NCI-H1417 (cell line): Measurements from ENCODE around the gene MUC5AC.

Experiments used
- DNase-seq, 3 experiments: peaks; one replicate each; lab custom pipeline; 2025; lab: John Stamatoyannopoulos, UW

The MUC5AC gene

GRCh38 chr11:1226226-1226985 is 68.7 kb downstream of the MUC5AC start:
- no peak for DNase-seq

GRCh38 chr11:1226986-1227550 is 69.3 kb downstream of the MUC5AC start:
- DNase-seq: no peak

DNA sequence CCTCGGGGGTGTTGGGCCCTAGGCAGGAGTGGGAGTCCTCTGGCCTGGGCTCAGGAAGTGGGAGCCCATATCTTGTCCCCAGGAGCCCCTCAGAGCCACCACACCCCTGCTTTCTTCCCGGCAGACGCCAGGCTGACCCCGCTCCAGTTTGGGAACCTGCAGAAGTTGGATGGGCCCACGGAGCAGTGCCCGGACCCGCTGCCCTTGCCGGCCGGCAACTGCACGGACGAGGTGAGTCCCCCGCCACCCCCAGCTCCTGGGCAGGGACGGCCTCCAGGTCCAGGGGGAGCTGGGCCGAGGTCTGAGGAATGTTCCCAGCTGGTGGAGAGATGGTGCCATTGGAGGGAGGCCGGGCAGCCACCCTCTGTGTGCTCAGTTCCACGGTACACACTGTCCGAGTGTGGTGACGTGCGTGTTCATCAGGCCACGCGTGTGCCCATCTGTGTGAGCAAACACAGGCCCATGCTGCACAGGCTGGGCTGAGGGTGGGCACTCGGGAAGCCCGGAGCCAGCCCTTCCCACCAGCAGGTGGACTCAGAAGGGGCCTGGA is 69.9 kb downstream of the MUC5AC start:
- no peak for DNase-seq

- DNase-seq: no peak
Observed at GRCh38 chr11:1228101-1228821, 70.5 kb downstream of the MUC5AC start.

DNA sequence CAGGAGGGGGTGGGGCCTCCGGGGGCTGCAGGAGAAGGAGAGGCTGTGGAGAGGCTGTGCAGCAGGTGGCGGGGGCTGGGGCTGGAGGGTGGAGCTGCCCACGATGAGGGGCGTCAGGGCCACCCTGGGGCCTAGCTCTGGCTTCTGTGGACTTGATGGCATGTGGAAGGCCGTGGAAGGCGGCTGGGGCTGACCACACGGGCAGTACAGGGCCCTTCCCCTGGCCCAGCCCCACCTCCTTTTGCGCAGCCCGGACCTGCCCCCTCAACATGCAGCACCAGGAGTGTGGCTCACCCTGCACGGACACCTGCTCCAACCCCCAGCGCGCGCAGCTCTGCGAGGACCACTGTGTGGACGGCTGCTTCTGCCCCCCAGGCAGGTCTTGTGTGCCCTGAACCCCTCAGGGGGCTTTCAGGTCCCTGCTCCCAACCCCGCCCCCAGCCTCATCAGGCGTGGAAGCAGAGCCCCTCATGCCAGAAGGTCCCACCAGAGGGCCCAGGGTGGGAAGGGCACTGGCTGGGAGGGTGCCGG is 71.2 kb downstream of the MUC5AC start:
- no peak for DNase-seq

- no peak for DNase-seq
Observed at GRCh38 chr11:1229471-1230120, 71.8 kb downstream of the MUC5AC start.

DNA sequence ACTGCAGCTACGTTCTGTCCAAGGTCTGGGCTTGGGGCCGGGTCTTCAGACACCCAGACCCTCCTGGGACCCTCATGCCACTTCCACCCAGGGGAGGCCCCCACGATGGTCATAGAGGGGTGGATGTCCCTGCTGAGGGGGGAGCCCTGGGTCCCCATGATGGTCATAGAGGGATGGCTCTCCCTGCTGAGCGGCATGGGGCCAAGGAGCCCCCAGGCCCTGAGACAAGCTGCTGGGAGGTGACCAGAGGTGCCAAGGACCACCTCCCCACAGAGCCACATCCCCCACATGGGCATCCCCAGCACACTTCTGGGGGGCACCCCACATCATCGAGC is 72.3 kb downstream of the MUC5AC start:
- no peak for DNase-seq

GRCh38 chr11:1230456-1231395 is 73.0 kb downstream of the MUC5AC start:
- DNase-seq: no peak

GRCh38 chr11:1231396-1232020 is 73.8 kb downstream of the MUC5AC start:
- peak in 1 of 3 experiments; percentile 39 for DNase-seq

- DNase-seq: no peak
Observed at GRCh38 chr11:1232021-1232882, 74.5 kb downstream of the MUC5AC start.

GRCh38 chr11:1232883-1233321 is 75.1 kb downstream of the MUC5AC start:
- peak in 2 of 3 experiments; percentile 18 to 35 for DNase-seq

DNA sequence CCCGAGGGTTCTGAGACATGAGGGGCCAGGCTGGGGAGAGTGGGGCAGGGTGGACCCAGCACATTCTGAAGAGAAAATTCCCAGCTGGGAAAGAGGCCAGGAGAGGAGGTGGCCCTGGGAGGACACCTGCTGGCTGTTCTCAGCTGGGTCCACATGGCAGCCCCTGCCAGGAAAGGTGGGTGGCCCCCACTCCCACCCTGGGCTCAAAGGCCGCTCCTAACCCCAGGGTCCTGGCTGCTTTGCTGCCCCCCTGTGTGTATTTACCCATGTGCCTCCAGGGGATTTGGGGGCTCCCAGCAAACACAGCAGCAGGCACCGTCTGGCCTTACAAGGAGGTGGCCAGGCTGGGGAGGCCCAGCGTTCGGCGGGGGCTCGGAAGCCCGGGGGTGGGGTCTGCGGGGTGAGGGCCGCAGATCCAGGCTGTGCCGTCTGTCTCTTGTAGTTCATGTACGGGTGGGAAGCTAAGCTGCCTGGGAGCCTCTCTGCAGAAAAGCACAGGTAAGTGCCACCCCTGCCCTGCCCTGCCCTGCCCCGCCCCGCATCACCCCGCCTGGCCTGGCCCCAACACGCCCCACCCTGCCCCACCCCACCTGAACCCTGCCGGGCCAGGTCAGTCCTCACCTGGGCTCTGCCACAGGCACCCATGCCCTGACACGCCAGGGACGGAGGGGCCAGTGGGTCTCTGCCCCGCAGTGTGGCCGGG is 75.7 kb downstream of the MUC5AC start:
- DNase-seq: peak in 1 of 3 experiments; percentile 35

GRCh38 chr11:1234054-1234720 is 76.4 kb downstream of the MUC5AC start:
- no peak for DNase-seq

GRCh38 chr11:1234771-1235305 is 77.1 kb downstream of the MUC5AC start:
- DNase-seq: no peak

GRCh38 chr11:1235306-1235900 is 77.7 kb downstream of the MUC5AC start:
- no peak for DNase-seq

- no peak for DNase-seq
Observed at GRCh38 chr11:1235901-1236315, 78.2 kb downstream of the MUC5AC start.

GRCh38 chr11:1236316-1237127 is 78.8 kb downstream of the MUC5AC start:
- DNase-seq: no peak
